Measurements from ENCODE around the gene ESF1.

Gene ESF1

DNA sequence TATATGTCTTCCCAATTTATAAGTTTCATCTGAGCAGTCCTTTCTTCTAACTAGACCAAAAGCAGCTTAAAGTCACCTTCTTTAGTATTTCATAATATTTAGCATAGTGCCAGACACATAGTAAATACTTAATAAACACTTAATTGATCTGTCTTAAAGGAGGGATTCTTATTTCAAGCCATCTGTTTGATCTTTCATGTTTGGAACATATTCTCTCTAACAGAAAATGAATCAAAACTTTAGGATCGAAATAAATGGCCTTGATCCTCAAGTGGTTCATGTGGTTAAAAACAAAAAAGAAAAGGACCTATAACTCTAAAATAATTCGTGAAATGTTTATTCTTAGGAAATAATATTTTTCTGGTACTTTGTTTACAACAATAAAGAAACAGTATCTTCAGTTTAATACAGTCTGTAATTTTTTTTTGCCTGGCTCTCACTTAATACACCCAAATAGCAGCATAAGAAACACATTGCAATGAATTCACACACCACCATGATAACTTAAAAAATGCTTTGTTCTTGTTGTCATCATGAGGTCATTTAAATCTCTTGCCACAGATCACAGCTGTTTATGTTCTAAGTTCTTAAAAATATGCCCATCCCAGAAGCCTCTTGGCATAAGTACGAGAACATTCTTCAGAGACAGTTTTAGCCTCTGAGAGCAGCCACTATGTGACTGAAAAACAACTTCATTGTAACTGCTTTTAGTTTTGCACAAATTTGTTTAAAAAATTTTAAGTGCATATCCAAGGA is 48.1 kb downstream of the ESF1 start:
- no peak for DNase-seq

DNA sequence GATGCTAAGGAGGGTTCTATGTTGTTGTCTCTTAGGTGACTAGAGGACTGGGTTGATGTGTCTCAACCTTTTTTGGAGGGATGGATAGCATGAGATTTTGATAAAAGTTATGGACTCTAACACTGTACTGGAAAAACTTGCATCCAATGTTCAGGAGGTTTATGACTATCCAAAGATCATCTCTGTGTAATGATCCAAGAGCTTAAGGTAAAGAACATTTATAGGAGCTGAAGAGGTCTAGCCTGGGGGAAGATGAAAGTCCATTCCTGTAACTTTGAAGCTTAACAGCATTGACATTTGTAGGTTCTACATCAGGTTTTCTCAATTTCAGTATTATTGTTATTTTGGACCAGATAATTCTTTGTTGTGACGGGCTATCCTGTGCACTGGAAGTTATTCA is 48.9 kb downstream of the ESF1 start:
- no peak for DNase-seq

GRCh38 chr20:13723011-13723410 is 61.7 kb downstream of the ESF1 start:
- no peak for DNase-seq

DNA sequence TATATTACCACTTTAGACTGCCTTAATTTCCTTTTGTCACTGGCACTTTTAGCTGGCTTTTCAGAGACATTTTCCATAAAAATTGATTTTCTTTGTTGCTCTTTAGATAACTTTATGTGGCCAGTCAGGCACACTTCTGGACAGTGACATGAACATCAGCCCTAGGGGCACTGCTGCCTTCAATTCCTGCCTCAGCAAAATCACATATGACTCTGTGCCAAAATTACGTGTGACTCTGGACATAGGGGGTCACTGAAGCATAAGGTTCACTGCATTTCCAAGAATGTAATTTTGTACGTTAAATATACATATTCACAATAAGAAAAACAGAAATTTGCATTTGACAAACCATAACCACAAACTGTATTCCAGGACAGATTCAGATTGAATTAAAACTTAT is 66.5 kb downstream of the ESF1 start:
- no peak for DNase-seq

DNA sequence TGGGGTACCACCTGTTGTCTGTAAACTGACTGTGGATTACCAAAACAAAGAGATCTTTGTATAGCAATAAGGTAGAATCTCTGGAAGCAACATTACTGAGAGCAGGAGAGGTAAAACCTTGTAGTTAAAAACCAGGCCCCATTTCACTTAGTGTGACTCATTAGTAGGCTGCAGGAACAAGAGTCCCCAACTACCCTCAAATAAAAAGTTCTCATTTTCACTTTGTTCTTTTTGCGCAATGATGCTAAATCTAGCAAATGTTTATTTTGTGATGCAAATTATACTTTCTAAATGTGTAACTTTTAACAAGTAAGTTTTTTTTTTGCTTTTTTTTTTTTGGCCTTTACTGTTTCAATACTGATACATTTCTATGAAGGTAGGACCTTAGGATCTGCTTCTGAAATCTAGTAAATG is 67.1 kb downstream of the ESF1 start:
- no peak for DNase-seq

DNA sequence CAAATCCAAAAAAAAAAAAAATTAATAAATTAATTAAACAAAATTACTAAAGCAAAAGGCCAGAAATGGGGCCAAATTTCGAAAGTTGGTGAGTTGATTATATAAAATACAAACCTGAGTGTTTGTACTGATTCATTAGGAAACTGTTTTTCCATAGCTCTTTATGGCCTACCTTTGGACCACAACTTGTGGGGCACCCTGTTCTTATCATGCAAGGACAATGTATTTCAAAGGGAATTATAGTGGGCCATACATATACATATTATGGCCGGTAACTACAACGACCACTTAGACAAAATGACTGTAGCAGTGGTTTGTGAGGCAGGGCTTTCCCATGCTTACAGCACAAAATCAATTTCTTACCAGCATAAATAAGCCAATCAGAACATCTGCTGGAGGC is 69.5 kb downstream of the ESF1 start:
- no peak for DNase-seq

GRCh38 chr20:13708234-13708633 is 76.5 kb downstream of the ESF1 start:
- DNase-seq: no peak

- no peak for DNase-seq
Observed at GRCh38 chr20:13703265-13703664, 81.5 kb downstream of the ESF1 start.

DNA sequence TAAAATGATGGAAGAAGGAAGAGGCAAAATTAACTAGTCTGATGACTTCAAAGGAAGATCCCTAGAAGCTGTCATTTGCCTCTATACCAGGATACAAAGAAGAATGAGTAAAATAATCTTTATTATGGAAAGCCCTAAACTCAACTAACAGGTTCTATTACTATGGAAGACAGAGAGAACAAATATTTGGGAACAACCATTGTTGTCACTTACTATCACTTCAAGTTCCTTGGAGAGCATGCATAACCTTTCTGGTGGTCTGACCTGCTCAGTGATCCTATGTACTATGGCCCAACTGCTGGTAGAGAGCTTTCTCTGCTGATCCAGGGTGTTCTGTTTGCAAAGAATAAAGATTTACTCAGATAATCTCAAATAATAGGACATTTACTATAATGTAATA is 83.2 kb downstream of the ESF1 start:
- DNase-seq: no peak

- DNase-seq: no peak
Observed at GRCh38 chr20:13700761-13701160, 84.0 kb downstream of the ESF1 start.

GRCh38 chr20:13694420-13695150 is 90.1 kb downstream of the ESF1 start:
- no peak for DNase-seq

GRCh38 chr20:13692802-13693736 is 91.7 kb downstream of the ESF1 start:
- no peak for DNase-seq

- DNase-seq: no peak
Observed at GRCh38 chr20:13690943-13691342, 93.8 kb downstream of the ESF1 start.

GRCh38 chr20:13687815-13688214 is 96.9 kb downstream of the ESF1 start:
- no peak for DNase-seq

DNA sequence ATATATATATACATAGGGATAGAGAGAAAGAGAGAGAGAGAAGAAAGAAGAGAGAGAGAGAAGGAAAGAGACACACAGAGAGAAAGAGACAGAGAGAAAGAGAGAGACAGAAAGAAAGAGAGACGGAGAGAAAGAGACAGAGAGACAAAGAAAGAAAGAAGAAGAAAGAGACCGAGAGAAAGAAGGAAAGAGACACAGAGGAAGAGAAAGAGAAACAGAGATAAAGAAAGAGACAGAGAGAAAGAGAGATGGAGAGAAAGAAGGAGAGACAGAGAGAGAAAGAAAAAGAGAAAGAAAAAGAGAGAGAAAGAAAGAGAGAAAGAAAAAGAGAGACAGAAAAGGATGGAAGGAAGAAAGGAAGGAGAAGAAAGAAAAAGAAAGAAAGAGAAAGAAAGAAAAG is 99.1 kb downstream of the ESF1 start:
- no peak for DNase-seq

- no peak for DNase-seq
Observed at GRCh38 chr20:13684566-13685222, 100.0 kb downstream of the ESF1 start.

- DNase-seq: no peak
Observed at GRCh38 chr20:13683833-13684232, 100.9 kb downstream of the ESF1 start.

DNA sequence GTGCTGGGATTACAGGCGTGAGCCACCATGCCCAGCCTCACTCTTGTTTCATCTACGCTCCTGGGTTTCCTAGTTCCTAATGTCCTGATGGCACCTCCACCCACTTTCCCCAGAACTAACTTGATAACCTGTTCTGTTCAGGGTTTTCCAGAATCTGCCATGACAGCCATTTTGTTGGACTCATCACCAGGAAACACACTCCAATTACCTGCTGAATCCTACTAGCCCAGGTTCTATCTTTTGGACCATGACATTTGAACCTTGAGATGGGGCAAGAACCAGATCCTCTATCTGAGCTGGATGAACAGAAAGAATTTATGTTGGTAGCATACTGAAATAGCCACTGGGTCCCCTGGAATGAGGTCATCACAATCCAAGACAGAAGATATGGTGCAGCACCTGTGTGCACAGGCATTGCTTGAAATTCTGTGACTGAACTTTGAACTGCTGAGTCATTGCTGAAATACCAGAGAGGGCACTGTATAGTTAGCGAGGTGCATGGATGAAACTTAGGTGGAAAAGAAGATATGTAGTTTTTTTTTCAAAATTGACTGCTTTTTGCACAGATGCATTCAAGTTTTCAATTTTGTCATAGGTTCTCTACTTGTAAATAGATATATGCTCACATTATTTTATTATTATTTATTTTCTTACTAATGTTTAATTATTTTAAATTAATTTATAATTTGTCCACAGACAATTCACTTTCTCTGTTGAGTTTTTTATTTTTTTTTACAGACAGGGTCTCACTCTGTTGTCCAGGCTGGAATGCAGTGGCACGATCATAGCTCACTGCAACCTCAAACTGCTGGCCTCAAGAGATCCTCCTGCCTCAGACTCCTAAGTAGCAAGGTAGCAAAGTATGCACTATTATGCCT is 103.2 kb downstream of the ESF1 start:
- no peak for DNase-seq

- no peak for DNase-seq
Observed at GRCh38 chr20:13678944-13679343, 105.8 kb downstream of the ESF1 start.

- DNase-seq: no peak
Observed at GRCh38 chr20:13677241-13677640, 107.5 kb downstream of the ESF1 start.

DNA sequence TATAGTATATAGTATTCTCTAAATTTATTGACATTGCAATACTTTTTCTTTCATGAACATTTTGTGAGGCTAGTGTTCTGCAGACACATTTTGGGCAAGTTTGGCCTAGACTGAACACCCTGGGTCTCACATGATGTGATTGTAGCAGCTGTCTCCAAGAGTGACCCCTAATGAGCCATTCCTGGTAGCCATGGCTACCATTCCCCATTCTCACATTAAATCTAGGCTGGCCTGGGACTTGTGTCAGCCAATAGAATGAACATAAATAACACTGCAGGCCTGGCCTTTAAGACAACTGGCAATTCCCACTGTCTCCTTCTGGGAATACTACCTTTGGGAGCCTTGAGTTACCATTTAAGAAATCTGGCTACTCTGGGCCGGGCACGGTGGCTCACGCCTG is 108.0 kb downstream of the ESF1 start:
- DNase-seq: no peak

- no peak for DNase-seq
Observed at GRCh38 chr20:13672690-13673089, 112.0 kb downstream of the ESF1 start.

Data from SHP77 (cell line).